ENCODE measurements around the gene WDR70. TPM values are rescaled to one million over a fixed set of nuclear protein-coding genes. Genes with fewer than 3 reads are reported as not detected.

WDR70 gene
- total RNA-seq, 3 donors from 2014 or later (not counting 1 experiment from before 2014, with no cell fraction given), result 36.3 to 47.0 (median 41.3) TPM

DNA sequence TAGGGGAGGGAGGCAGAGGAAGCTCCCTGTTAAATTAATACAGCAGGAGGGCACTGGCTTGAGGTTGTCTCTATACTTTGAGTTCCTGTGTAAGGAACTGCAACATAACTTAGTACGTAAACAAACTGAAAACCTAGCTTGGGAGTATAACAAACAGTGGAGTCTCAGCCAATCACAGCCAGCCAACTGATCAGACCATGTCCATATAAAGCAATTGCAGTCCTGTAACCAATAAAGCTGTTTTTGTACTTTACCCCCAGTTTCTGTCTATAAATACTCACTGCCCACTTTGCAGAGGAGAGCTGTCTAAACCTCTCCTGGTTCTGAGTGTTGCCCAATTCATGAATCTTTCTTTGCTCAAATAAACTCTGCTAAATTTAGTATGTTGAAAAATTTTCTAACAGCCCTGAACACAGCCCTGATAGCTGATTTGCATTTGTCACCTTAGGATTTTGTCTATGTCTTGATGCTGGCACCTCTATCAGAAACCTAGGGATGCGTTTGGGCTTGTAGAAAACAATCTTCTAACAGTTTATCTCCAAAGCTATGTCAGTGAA is 420.8 kb downstream of the WDR70 start:
- DNase-seq (no peak), ATAC-seq (no peak)
- Histone ChIP-seq H3K4me3 (ENCODE audit: low read length) (no peak overlapping the region), H3K9me3 (ENCODE audit: control insufficient read depth, insufficient read depth, low read length) (no peaks in the 10 kb centered on the region), H3K4me1 (ENCODE audit: control insufficient read depth, insufficient read depth, low read length) (no peaks in the 10 kb centered on the region), H3K27ac (ENCODE audit: low read length) (no peak overlapping the region), H3K27me3 (ENCODE audit: control insufficient read depth, insufficient read depth, low read length) (no peaks in the 10 kb centered on the region), H3K36me3 (ENCODE audit: control insufficient read depth, insufficient read depth, low read length) (no peaks in the 10 kb centered on the region)
- Mint-ChIP-seq H3K27me3 (ENCODE audit: low read depth in 2 of 2) (peaks cover 3 to 6% of the 10 kb centered on the region in 2 donors), H3K27ac (no peak overlapping the region), H3K36me3 (no peaks in the 10 kb centered on the region), H3K4me3 (no peak overlapping the region), H3K9me3 (peaks cover 0 to 5% of the 10 kb centered on the region in 2 donors), H3K4me1 (no peaks in the 10 kb centered on the region)
- intact Hi-C loops (cut with micrococcal nuclease), result no loop called here
- 87% methylated on average over 2 of the region's 2 CpGs for WGBS (ENCODE audit: insufficient coverage)
- TF ChIP-seq, protein P1, sequence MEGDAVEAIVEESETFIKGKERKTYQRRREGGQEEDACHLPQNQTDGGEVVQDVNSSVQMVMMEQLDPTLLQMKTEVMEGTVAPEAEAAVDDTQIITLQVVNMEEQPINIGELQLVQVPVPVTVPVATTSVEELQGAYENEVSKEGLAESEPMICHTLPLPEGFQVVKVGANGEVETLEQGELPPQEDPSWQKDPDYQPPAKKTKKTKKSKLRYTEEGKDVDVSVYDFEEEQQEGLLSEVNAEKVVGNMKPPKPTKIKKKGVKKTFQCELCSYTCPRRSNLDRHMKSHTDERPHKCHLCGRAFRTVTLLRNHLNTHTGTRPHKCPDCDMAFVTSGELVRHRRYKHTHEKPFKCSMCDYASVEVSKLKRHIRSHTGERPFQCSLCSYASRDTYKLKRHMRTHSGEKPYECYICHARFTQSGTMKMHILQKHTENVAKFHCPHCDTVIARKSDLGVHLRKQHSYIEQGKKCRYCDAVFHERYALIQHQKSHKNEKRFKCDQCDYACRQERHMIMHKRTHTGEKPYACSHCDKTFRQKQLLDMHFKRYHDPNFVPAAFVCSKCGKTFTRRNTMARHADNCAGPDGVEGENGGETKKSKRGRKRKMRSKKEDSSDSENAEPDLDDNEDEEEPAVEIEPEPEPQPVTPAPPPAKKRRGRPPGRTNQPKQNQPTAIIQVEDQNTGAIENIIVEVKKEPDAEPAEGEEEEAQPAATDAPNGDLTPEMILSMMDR (IDR thresholded peaks at IDR 0.05), result no peak

DNA sequence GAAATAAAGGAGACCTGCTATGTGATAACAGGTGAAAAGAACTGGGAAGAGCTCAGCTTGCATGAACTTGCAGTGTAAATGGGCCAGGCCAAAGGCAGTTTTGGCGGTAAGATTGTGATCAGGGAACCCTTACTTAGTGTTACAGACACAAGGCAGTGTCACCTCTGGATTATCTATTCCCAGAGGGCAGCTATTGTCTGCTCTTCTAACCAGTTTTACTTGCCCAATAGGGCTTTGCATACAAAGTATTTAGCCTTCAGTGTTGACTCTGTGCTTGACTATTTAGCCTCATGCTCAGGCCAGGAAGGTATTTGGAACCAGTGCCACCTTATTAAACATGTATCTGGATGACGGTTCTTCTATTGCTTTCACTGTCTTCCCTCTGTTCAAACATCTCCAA is 422.4 kb downstream of the WDR70 start:
- Histone ChIP-seq H3K4me1 (ENCODE audit: control insufficient read depth, insufficient read depth, low read length) (no peaks in the 10 kb centered on the region), H3K36me3 (ENCODE audit: control insufficient read depth, insufficient read depth, low read length) (no peaks in the 10 kb centered on the region), H3K4me3 (ENCODE audit: low read length) (no peak overlapping the region), H3K27me3 (ENCODE audit: control insufficient read depth, insufficient read depth, low read length) (no peaks in the 10 kb centered on the region), H3K9me3 (ENCODE audit: control insufficient read depth, insufficient read depth, low read length) (no peaks in the 10 kb centered on the region), H3K27ac (ENCODE audit: low read length) (no peak overlapping the region)
- TF ChIP-seq, protein P1 (IDR thresholded peaks at IDR 0.05), result no peak
- intact Hi-C loops (cut with micrococcal nuclease), result no loop called here
- Mint-ChIP-seq H3K27me3 (ENCODE audit: low read depth in 2 of 2) (peaks cover 3 to 6% of the 10 kb centered on the region in 2 donors), H3K4me1 (no peaks in the 10 kb centered on the region), H3K9me3 (peaks cover 0 to 5% of the 10 kb centered on the region in 2 donors), H3K4me3 (no peak overlapping the region), H3K36me3 (no peaks in the 10 kb centered on the region), H3K27ac (no peak overlapping the region)
- DNase-seq (no peak), ATAC-seq (no peak)
- 90% methylated on average over 2 of the region's 2 CpGs for WGBS (ENCODE audit: insufficient coverage)

Other genes starting within 250 kb of the WDR70 start
- gene CPLANE1, start 129.9 kb upstream of the WDR70 start, total RNA-seq, result 10 to 100 TPM; 19.3 to 24.7 (median 19.4) TPM
- 10 to 100 TPM; 21.1 to 29.0 (median 27.9) TPM for gene NUP155, start 8.2 kb upstream of the WDR70 start, total RNA-seq